ENCODE data around the gene DLX6.

The DLX6 gene

DNA sequence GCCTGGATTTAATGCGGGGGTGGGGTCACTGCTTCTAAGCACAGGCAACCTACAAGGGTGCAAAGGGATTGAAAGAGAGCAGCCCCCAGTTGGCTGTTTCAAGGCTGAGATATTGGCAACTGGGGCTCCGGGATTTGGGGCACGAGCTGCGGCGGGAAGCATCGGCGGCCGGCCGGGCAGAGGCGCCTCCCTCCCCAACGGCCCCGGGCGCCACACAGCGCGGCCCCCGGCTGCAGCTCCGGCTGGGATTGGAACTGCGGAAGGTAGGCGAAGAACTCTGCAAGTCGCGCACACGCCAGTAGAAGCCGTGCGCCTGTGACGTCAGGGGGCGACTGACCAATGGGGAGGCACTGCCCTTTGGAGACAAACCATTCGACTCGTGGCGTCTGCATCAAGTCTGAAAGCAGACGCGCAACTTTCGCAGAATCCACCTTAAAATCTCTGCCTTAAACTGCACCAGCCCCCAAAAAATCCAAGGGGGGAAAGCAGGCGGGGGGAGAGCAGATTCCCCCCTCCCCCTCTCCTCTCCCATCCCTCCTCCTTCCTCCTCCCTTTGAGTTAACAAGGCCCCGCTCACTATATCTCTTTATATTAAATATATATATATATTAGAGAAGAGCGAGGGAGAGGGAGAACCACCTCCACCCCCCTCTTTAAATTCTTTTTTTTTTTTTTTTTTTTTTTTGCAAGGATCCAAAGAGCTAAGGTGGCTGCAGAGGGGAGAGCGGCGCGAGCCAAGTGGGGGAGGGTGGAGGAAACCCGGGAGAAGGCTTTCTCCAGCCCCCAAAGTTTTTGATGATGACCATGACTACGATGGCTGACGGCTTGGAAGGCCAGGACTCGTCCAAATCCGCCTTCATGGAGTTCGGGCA is at the start of gene DLX6:
Gene DLX6 (plus strand): TSS at position 371 of the 872 bp plus-strand sequence. CDS start 425 bp downstream, at position 796.
- FAIRE-seq, result no peak

DNA sequence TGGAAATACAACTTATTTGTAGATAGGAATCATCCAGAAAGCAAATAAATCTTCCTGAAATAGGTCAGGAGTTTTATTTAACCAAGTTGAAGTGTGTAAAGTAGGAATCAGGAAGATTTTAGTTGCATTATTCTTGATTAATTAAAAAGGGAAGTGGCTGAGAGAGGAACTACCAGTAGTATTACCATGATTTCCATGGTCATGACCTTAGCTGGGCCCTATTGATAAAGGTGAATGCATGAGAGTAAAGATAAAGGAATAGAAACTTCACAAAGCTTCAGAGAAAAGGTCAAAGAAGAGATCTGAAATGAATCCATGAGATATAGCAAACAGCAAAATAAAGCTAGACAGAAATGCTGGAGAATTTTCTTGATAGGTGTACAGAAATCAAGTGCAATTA is 46.2 kb upstream of the DLX6 start:
- no peak for FAIRE-seq

DNA sequence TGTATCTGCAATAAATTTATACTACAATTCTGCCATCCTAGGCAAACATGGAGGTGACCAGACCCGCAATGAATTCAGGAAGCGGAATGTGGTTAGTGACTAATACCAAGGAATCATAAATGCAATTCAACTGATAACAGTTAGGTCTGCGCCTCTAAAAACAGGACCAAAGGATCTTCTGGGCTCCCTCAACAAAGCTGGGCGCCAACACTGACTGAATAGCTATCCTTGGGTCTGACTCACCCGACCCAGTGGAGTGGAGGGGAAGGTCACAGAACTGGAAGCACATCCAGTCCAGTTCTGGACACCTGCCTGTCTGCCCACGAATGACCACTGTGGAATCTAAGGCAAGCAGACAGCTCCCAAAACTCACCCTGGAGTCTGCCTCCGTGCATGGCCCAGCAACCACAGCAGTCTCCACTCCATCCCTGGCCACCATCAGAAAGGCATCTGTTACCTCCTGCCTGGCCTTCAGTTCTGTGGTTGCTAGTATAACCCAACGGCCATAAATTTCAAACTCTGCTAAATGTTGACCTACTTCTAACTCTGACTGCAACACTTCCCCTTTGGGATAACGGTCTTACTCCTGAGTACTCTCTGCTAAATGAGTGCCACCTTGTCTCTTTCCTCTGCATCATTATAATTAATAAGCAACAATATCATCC is 43.0 kb upstream of the DLX6 start:
- no peak for FAIRE-seq

DNA sequence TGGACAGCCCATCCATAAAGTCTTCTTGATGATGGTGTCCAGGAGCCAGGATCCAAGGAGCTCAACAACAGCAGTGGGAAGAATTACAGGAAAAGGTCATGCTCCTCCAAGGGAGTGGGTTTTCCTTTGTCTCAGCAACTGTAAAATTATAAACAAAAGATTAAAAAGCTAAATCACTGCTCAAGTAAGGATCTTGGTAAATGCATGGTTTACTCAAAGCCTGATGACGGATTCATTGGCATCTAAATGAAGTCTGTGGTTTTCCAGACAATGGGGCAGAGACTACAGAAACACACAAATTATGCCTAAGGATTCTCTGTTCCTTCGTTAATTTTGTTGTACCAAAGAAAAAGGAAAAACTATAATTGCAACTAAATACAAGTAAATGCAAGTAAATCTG is 36.4 kb upstream of the DLX6 start:
- FAIRE-seq, result no peak

DNA sequence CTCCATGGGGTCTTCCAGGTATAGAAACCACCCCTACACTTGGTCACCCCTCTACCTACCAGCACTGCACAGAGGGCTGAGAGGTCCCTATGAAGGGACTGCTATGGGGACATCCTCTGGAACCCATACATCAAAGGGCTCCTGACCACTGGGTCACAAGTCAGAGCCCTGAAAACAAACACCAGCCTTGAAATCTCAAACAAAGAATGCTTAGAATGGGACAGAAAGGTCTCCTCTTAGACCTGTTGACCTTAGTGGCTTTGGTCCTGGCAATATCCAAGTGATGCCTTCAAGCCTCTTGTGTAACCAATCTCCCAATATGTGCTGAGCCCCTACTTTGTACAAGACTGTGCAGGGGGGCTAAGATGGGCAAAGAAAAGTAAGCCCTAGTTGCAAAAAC is 34.6 kb upstream of the DLX6 start:
- no peak for FAIRE-seq

DNA sequence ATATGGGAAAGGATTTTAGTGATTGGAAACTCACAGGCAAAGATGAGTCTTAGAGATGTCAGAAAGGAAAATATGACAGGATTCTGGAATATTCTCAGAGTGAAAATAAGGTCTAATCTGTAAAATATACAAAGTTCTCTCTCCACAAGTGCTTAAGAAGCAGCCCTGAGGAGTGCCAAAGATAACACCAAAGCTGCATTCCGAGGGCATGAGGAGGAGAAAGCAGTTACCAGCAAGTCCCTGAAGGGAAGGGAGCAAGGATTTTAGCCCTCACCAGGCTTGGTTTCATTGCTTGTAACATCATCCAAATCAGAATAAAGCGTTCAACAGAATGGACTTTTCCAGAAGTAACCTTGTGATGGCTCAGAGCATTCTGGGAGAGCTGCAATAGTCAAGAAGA is 31.4 kb upstream of the DLX6 start:
- no peak for FAIRE-seq

DNA sequence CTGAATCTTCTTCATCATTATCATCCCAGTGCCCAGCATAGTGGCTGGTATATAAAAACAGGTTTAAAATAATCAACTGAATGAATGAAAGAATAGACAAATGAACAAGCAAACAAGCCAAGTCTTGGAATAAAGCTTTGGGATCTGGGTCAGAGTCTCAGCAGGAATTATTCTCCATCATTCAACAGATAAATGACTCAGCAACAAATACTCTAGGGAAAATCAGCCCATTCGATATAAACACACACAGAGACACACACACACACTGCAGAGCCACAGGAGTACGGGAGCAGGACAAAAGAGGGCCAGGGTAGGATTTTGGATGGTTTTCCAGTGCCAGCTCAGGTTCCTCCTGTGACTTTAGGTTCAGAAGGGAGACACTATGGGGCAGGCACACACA is 29.2 kb upstream of the DLX6 start:
- FAIRE-seq, result no peak

DNA sequence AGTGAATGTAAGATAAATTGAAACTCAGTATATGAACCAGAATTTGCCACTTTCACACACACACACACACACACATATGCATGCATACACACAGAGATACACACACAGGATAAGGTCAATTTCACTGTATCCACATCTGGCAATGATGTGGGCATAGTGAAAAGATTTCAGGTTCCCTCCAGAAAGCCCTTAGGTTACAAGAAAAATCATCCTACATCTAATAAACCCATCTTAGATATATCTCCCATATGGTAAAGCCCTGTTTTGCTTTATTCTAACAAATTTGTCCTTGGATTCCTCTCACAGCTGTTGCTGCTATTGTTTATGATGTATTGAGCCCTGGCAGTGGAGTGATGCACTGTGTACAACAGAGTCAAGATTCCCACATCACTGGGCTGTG is 27.9 kb upstream of the DLX6 start:
- no peak for FAIRE-seq

DNA sequence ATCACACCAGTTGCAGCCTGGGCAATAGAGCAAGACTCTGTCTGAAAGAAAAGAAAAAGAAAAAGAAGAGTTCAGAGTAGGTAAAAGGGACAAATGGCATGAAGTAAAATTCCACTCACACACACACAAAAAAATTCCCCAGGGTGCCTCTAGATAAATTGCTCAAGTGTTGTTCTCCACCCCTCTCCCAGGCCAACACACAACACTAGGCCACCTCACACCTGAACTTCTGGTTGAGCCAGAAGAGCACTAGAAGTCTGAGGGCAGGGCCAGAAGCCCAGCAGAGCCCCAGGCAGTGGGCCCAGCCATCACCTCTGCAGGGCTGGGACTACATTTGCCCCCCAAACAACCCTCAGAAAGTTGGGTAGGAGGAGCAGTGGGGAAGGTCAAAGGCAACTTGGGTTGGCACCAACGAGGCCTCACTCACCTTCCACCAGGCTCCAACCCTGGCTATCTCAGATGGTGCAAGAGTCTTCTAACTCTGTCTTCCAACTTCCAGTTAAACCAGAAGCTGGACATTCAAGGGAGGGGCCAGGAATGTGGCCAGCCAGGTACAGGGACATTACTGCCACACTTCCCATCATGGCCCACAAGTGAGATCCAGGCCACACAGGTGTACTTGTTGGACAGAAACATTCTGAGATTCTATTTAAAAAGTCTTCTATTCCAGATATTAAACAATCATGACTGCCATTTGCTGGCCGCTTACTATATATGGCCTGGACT is 25.6 kb upstream of the DLX6 start:
- no peak for FAIRE-seq

DNA sequence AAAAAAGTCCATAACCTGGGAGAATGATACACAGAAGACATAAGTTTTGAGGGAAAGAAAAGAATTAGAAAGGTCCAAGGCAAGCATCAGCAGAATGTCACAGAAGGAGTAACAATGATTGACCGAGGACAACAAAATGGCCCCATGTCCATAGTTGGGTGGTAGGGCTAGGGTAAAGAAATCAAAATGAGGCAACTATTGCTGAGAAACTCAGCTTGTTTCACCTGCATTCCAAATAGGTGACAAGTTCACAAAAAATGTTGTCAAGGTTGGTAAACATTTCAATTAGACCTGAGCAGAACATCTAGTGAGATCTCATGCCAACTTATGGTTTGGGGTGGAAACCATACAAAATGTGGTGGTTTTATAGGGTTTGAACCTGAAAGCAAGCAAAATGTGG is 22.8 kb upstream of the DLX6 start:
- no peak for FAIRE-seq

DNA sequence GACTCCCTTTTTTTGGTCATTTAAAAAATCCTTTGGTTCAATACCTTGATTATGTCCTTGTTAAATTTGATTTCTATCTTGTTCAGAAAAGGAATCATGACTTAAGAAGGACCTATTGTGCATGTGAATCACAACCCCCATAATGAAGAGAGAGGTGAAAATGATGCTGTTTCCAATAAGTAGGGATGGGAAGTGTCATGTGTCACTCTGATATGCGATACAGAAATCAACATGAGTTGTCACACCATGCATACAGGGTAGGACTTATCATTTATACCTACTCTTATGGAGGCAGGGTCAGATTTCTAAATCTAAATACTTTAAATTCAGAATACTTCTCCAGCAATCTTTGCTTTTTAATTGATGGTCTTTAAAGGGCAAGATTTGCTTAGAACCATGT is 19.4 kb upstream of the DLX6 start:
- no peak for FAIRE-seq

DNA sequence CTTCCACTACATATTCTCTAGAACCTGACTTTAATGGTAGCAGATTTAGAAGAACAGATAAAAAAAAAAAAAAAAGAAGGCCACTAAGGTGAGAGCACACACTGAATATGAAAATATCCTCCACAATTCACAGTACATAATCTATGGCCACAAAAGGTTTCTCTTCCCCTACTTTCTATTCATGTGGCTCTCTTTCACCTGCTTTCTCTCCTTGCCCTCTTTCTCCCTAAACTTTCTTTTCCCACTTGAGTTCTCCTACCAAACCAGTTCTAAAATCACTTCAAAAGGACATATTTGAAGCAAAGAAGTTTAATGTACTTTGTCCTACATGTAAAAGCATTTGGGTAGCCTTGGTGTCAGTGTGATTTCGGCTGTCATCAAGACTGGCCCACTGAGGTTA is 18.5 kb upstream of the DLX6 start:
- no peak for FAIRE-seq

DNA sequence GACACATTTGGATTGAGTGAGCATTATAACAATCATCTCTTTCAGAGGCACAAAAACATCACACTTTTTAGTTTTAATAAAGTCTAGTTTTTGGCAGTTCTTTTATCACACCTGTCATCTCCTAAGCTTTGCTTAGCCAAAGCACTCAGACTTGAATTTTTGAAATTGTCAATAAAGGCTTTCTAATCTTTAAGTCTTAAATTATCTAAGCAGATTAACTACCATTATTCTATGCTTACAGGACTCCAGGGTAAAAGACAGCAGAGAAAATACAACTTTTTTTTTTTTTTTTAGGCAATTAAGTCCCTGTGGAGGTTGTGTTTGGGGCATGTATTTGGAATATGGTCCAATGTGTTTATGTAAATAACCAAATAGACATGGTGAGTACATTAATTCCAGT is 17.6 kb upstream of the DLX6 start:
- FAIRE-seq, result no peak

DNA sequence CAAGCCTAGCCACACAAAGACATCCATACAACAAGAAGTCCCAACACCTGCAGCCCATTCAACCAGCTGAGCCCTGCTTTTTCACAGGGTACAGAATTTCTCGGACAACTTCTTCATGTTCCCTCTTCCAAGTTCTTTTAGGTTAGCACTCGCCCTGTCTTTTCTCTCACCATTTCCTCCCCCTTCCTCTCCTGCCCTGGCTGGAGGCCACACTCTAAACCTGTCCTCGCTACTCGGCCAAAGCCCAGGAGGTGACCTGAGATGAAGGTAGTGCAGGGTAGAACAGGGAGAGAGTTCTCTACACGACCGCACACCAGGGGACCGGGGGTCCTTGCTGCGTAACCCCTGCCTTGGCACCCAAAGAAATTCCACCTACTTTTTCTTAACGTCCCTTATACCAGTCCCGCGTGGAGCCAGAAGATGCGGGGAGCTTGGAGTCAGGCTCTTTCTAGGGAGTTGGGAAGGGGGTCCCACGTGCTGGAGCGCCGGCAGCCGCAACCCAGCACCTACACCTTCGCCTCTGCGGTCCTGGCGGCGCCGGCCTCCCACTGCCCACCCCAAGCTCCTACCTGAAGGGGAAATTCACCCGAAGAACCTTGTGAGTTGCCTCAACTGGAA is 16.0 kb upstream of the DLX6 start:
- no peak for FAIRE-seq

DNA sequence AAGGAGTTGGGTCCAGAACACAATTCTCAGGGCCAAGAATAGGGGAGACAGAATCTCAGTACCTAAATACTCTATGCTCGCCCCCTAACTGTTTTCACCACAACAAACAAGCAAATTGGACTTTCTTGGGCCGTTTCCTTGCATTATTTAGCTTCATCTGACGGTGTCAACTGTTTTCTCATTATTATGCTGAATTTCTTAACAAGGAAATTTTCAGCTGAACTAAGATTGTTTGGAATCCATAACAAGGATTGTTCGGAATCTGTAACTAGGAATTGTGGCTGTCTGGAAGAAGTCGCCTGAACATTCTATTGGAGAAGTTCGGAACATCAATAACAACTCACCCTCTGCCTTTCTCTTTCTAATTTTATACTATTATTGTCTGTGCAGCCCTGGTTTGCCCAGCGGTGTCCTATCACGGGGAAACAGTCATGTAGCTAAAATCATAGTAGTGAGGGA is 15.5 kb upstream of the DLX6 start:
- no peak for FAIRE-seq

DNA sequence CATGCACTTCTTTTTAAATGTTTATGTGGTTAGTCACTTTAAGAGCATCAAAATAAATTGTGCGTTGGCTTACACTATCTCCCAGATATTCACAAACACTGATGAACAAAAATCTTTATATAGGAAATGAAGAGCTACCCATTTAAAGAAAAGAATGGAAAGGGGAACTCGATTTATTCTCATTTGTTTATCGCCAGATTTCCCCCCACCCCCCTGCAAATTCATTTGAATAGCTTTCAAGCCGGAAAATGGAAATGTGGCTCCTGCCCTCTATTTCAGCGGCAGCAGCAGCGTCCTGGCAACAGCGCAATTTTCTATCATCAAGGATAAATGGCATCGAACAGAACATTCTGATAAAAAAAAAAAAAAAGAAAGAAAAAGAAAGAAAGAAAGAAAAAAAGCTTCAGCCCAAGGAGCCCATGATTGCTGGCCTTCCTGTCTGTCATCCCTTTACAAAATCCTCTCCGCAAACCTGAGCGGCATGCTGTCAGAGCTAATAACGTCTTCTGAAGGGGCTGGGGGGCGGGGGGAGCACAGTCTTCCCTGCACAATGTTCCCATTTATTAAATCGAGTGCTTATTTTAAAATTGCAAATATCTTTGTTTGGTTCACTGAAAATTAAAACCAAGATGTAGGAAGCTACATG is 13.7 kb upstream of the DLX6 start:
- no peak for FAIRE-seq

DNA sequence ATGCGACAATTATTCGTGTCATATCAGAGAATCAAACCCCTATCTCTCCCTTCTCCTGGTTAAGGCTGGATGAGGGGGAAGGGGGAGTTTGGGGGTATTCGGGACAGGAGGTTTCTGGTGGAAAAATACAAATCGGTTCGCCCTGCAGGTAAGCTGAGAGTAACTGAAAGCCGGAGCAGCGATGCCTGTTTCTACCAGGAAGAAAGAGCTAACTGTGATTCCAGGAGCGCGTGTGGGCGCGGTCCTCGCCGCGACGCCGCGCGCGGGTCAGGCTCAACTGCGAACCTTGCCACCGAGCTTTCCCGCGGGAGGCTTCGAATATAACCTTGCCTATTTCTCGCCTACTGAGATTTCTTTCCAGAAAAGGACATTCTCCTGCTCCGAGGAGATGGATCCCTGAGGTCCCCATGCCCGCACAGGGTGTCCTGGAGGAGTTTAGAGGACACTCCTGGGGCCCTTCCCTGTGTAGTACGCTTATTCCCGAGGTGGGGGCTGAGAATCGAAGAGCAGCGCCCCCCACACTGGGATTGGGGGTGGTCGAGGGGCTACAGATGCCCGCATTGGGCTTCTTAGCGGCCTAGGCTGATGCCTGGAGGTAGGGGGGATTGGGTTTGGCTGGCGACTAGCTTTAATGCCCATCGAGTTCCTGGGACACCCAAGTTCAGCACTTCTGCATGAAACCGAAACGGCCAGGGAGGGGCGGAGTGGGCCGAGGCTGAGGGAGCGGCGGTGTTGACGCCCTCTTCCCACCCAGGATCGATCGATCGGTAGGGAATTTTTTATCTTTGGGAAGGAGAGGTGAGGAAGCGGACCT is 13.0 kb upstream of the DLX6 start:
- no peak for FAIRE-seq

DNA sequence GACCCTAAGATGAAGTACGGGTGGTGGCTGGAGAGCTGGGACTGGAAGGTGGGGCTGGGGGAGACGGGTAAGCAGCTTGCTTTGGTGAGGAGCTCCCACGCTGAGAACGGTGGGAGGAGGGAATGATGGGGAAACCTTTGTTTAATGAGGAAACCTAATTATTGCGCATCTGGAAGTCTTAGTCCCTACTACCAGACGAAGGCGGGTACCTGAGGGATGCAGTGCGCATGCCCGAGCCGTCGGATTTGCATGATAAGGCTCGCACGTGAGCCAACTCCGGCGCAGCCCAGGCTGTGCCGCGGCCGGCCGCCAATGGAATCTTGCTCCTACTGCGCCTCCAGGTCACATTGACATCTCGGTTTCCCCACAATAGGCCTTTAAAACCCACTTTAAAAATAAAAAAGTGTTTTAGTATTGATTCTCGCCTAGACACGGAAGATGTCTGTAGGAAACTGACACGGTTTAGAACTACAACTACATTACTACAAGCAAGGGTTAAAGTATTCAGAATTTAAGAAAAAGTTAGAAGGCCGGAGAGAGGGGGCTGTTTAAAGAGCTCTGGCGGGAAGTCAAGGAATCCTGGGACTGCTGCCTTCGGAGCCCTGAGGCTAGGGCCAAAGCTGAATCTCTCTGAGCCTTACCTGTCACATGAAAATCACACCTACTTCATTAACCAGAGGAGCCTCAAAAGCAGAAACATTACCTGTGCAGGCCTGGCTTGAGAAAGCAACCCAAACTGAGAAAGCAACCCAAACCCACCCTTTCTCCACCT is 12.1 kb upstream of the DLX6 start:
- FAIRE-seq, result no peak

DNA sequence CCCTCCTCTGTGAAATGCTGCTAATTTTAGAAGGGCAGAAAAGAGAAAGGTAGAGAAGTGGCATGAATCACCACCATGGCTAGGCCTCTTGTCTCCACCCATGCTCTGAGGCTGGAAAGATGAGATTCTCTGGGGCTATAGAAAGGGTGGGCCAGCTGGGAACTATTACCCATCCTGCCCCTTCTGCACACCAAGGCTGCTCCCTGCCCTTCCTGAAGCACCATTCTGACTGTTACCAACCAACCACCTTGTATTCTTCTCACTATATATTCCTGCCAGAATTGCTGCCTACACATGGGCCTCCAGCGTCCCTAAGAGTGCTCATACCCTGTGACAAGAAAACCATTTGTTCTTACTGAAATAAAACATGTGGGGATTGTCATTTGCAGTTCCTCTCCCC is 11.4 kb upstream of the DLX6 start:
- FAIRE-seq, result no peak

DNA sequence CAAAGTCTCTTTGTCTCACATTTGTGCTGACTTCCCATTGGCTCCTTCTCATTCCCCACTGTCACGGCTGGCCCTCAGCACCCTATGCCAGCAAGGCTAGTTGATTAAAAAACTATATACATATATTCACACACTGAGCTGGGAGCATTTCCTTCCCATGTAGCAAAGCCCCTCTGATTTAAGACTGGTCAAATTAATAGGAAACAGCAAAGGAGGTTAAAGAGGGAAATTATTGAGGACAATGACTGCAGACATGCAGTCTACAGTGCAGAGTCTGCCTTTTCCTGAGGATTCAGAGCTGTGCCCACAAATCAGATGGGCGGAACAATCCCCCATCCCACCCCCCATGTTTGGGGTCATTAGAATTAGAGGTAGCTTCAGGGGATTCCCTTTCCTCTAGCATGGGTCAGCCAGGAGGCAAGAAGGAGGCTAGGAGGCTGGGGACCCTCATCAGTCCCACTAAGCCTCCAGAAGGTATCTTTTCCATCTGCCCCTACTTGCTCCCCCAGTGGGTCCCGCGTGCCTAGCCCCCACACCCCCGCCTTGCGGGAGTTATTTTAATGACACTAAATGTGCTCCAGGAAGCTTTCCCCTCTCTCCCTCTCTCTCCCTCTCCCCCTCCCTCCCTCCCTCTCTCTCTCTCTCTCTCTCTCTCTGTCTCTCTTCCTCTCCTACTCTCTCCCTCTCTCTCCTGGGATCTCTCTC is 9.8 kb upstream of the DLX6 start:
- FAIRE-seq, result no peak
